HG02981 (cell line): ENCODE results near the gene AKR1B1.
A peak's percentile ranks its signal among the peaks of the same experiment; 100 is the strongest.

Source experiments
- ATAC-seq: cut with Tn5 transposase; IDR thresholded peaks from one replicate; pipeline ENCODE4 v1.9.1; 2021; ENCODE audit warnings: mild to moderate bottlenecking, moderate library complexity; ENCODE audit not compliant: unreplicated experiment

AKR1B1 gene

DNA sequence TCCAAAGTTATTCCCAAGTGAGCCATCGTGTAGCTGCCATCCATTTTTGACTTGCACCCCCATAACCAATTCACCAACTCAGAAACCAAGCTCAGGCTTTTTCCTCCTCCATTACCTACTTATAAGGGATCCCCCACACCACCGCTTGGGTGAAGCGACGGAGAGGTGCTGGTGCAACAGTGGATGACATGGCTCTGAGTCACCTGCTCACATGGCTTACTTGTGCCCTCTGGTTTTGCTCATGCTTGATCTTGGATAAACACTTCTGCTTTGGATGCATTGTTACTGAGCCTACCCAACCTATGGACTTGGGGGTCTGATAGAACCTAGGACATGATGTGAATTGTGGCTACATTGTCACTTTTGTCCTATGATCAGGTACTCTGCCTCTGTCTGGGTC is 12.0 kb upstream of the AKR1B1 start:
- ATAC-seq, result no peak

DNA sequence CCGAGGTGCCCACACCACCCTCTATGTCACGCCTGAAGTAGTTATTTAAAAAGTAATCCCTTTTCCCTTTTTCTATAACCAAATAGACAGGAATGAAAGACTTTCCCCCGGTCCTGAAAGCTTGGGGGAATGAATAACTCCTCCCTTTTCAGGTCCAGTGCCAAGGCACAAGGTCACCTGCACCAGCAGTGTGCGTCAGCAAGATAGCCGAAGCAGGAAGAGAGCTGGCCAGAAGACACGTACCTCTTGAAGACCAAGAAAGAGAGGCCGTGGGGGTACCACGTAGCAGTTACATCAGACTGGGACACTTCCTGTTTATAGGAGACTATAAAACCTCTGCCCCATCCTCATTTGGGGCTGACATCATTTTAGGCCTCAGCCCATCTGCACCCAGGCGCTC is 10.7 kb upstream of the AKR1B1 start:
- no peak for ATAC-seq

GRCh38 chr7:134468475-134468874 is 9.6 kb upstream of the AKR1B1 start:
- no peak for ATAC-seq

GRCh38 chr7:134468054-134468453 is 9.2 kb upstream of the AKR1B1 start:
- ATAC-seq, result no peak

DNA sequence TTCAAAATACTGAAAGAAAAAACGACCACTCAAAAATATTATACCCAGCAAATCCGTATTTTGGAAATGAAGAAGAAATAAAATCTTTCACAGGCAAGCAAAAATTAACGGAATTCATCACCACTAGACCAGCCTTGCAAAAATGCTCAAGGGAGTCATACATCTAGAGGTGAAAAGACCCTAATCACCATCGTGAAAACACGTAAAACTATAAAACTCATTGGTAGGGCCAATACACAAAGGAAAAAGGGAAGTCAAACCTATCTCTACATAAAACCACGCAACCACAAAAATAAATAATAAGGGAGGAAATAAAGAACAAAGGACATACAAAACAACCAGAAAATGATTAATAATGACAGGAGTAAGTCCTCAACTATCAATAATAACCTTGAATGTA is 6.6 kb upstream of the AKR1B1 start:
- ATAC-seq, result no peak

GRCh38 chr7:134464496-134464895 is 5.6 kb upstream of the AKR1B1 start:
- no peak for ATAC-seq

GRCh38 chr7:134463751-134464150 is 4.9 kb upstream of the AKR1B1 start:
- ATAC-seq, result no peak

GRCh38 chr7:134462337-134462925 is 3.5 kb upstream of the AKR1B1 start:
- no peak for ATAC-seq

DNA sequence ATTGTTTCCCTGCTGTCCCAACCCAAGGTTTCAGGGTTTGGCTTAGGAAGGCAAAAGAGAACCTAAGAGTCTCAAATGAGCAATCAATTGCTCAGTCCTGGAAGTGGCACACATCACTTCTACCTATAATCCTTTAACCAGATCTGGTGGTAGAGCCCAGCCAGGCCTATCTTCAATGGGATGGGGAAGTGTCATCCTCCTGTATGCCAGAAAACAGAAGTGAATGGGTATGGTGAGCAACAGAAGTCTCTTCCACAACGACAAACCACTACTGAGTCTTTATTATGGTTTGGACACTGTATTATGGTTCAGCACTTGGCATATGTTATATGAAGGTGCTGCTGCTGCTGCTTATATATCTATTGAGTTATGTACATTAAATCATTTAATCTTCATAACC is 3.0 kb upstream of the AKR1B1 start:
- no peak for ATAC-seq

DNA sequence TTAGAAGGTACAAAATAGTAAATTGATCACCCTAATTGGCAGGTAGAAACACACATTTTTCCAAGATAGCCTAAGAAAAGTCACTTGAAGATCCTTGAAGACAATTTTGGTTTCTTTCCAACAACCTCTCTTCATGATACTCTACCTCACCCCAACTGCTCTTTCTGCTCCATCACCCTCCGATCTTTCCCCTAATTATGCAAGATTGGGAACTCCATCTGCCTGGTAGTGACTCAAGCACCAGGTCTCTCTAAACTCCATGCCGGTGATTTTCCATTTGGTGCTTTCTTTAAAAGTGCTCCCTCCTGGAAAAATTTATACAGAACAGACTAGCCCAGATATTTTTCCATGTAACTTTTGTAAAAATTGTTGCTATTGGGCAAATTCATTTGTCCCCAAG is 1.1 kb upstream of the AKR1B1 start:
- no peak for ATAC-seq

GRCh38 chr7:134458341-134458805 is 527 bp downstream of the AKR1B1 start:
- ATAC-seq, result peak; percentile 50

DNA sequence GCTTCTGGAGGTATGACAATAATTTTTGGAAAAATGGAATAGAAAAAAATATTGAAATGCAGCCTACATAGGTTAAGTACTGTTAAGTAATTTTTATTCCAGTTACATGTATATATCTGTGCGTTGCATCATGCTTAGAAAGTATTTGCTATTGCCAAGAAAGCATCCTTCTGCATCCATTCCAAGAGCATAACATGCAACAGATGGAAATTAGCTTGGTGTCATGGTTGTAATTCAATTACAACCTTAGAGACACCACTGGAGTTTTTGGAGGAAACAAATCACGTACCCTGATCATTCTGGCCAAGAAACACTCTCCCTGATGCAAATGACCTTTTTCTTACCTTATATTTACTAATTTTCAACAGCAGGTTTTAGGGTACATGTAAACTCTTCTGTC is 1.7 kb downstream of the AKR1B1 start:
- ATAC-seq, result no peak

DNA sequence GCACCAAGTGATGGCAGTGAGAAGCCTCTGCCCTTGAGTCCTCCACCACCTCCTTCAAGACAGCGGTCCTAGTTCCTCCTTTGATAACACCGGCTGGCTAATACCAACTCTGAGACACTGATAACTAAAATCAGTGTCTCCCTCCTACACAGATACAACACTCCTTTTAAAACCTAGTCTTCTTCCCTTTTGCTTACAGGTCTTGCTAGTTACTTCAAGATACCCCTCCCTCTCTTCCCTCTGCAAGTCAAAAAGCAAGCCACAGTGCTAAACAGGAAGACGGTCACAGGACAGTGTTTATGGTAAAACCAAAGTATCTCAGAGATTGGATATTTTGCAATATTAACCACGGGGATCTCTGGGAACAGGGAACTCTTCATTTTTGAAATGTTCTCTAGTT is 4.6 kb downstream of the AKR1B1 start:
- ATAC-seq, result no peak

DNA sequence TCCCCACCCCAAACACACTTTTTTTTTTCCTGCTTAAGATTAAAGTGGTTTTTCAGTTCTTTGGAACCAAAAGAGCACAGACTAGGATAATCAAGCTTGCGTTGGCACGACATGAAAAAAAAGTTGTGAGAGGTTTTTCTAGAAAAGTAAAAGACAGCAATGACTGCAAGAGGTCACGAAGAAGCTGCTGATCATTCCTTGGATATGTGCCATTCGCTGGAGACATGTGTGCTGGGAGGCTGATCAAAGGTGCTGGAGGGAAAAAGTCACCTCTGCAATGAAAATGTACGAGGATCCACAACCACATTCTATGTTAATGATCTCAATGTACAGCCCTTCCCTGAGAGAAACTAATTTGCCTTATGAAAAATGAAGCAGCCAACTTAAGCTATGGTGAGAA is 5.4 kb downstream of the AKR1B1 start:
- no peak for ATAC-seq

DNA sequence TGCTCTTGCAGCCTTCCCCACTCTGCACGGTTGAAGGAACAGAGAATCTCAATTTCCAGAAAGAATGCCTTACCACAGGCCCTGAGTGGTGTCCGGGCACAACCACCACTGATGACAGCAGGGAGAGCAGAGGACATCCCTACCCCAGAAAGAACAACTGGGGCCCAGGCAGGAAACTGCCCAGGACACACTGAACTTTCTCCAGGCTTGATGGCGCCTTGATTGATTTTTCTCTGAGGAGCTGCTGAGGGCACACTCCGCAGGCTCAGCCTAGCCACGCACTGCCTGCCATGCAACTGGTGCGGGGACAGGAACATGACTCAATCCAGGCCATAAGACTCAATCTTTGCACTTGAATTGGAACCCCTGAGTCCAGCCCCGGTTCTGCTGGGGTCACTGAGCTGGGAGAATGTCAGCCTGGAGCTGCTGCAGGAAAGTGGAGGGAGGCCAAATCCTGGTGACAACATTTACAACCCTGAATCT is 5.9 kb downstream of the AKR1B1 start:
- ATAC-seq, result no peak

GRCh38 chr7:134452419-134452838 is 6.5 kb downstream of the AKR1B1 start:
- ATAC-seq, result no peak

DNA sequence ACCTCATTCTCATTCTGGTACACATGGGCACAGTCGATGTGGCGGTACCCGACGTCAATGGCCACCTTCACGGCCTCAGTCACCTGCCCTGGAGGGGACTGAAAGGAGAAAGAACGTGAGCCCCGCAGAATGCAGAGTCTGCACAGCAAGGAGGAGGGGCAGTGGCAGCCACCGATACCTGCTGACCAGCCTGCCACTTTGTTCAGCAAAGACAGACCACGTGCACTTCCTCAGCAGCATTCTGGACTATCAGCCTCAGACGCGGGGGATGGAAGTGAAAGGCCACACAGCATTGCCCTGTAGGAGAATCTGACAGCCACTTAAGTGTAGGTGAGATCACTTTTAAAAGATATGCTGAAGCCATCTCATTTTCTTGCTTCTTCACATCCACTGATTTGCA is 7.2 kb downstream of the AKR1B1 start:
- ATAC-seq, result no peak

GRCh38 chr7:134450294-134451000 is 8.5 kb downstream of the AKR1B1 start:
- no peak for ATAC-seq

GRCh38 chr7:134449680-134450079 is 9.2 kb downstream of the AKR1B1 start:
- ATAC-seq, result no peak

DNA sequence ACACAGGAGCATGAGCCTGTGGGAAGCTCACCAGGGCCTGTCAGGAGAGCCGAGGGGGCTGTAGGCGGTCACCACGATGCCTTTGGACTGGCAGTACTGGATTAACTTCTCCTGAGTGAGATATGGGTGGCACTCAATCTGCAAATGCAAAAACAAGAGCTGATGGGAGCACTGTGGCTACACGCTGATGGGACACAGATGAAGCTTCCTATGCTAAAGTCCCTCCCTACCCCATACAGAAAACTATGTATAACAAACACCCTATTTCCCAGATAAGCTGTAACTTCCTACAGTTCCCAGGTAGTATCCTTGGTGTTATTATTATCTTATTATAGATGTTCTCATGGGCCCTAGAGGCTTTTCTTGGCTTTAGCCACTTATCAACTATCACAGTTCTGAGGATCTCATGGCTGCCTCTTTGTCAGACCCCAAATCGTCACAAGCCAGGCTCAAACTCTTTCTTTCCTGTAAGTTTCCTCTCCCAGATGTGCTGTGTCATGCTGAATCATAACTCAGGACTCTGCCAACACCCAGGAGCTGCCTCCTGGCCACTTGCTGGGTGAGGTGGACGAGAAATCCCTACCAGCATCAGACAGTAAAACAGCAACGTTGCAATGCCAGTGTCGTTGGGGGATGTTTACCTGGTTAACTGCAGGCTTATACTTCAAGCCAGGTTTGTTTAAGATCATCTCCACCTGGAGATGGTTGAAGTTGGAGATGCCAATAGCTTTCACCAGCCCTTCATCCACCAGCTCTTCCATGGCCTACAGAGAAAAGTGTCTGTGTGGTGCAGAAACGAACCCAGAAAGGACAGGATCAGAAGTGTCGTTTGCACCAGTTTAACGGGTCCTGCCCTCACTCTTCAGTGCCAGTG is 10.3 kb downstream of the AKR1B1 start:
- no peak for ATAC-seq

- no peak for ATAC-seq
These were observed 11.5 kb downstream of the AKR1B1 start for GRCh38 chr7:134447383-134447782.

- ATAC-seq, result no peak
These were observed 12.0 kb downstream of the AKR1B1 start for GRCh38 chr7:134446923-134447322.
